Measurements from ENCODE around the gene RAB6A.

Gene RAB6A

DNA sequence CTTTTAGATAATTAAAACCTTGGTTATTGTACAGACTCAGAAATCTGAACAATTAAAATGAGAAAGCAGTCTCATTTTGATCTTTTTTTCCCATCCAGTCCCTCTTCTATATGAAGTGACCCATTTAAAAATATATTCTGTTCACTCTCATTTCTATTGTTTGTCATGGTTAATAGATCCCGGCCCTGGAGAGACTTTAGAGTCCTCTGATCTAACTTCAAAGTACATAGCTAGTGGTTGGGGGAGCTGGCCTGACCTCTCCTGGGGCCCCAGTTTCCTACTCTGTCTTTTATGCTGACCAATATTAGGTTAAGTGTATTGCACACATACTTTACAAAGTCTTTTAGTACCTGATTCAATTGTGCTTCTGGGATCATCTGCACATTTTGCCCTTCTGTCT is 40.3 kb upstream of the RAB6A start:
- Histone ChIP-seq H3K4me2 (no peak overlapping the region), H3K4me1 (ENCODE audit: low read depth, poor library complexity, severe bottlenecking) (no peaks in the 10 kb centered on the region), H2AFZ (ENCODE audit: low read depth) (no peak overlapping the region), H3K9ac (no peak overlapping the region), H3K4me3 (IDR thresholded peaks at IDR 0.05; ENCODE audit: insufficient read depth, low read depth, low read length) (no peak overlapping the region), H3K36me3 (ENCODE audit: insufficient read depth) (no peaks in the 10 kb centered on the region), H3K27me3 (ENCODE audit: insufficient read depth, low read depth) (no peaks in the 10 kb centered on the region), H4K20me1 (ENCODE audit: insufficient read depth) (no peaks in the 10 kb centered on the region), H3K79me2 (ENCODE audit: insufficient read depth, low read depth) (no peaks in the 10 kb centered on the region), H3K27ac (no peak overlapping the region)
- TF ChIP-seq, protein P1, sequence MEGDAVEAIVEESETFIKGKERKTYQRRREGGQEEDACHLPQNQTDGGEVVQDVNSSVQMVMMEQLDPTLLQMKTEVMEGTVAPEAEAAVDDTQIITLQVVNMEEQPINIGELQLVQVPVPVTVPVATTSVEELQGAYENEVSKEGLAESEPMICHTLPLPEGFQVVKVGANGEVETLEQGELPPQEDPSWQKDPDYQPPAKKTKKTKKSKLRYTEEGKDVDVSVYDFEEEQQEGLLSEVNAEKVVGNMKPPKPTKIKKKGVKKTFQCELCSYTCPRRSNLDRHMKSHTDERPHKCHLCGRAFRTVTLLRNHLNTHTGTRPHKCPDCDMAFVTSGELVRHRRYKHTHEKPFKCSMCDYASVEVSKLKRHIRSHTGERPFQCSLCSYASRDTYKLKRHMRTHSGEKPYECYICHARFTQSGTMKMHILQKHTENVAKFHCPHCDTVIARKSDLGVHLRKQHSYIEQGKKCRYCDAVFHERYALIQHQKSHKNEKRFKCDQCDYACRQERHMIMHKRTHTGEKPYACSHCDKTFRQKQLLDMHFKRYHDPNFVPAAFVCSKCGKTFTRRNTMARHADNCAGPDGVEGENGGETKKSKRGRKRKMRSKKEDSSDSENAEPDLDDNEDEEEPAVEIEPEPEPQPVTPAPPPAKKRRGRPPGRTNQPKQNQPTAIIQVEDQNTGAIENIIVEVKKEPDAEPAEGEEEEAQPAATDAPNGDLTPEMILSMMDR (conservative IDR thresholded peaks at IDR 0.05; ENCODE audit: low read depth, low read length) = no peak

DNA sequence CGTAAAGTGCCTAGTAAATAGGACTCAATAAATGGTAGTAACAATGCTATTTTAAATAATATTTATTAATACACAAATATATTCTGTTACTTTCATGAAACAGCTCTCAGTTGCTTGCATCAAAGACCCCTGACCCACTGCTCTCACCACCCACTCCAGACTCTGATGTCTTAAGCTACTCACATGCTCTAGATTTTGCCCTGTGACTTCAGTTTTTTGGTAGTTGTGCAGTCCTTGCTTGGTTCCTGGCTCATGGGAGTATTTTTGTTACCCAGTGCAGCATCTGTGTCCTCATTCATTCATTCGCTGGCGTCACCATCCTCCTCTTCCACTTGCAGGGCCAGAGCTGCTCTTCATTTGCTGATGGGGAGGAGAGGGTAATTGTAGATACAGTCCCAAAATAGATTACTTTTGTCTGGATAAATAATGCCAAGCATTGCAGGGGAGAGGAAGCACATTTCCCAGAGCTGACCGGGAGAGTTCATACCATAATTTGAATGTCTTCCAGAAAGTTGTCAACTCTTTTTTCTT is 39.5 kb upstream of the RAB6A start:
- TF ChIP-seq, protein P1 (conservative IDR thresholded peaks at IDR 0.05; ENCODE audit: low read depth, low read length) = no peak
- H3K4me1 ChIP-seq (ENCODE audit: low read depth, poor library complexity, severe bottlenecking) = no peaks in the 10 kb centered on the region
- no peak overlapping the region for H3K4me3 ChIP-seq (IDR thresholded peaks at IDR 0.05; ENCODE audit: insufficient read depth, low read depth, low read length)
- no peaks in the 10 kb centered on the region for H4K20me1 ChIP-seq (ENCODE audit: insufficient read depth)
- H3K4me2 ChIP-seq = no peak overlapping the region
- H3K36me3 ChIP-seq (ENCODE audit: insufficient read depth) = no peaks in the 10 kb centered on the region
- H3K79me2 ChIP-seq (ENCODE audit: insufficient read depth, low read depth) = no peaks in the 10 kb centered on the region
- no peak overlapping the region for H3K27ac ChIP-seq
- no peak overlapping the region for H3K9ac ChIP-seq
- no peaks in the 10 kb centered on the region for H3K27me3 ChIP-seq (ENCODE audit: insufficient read depth, low read depth)
- H2AFZ ChIP-seq (ENCODE audit: low read depth) = no peak overlapping the region

DNA sequence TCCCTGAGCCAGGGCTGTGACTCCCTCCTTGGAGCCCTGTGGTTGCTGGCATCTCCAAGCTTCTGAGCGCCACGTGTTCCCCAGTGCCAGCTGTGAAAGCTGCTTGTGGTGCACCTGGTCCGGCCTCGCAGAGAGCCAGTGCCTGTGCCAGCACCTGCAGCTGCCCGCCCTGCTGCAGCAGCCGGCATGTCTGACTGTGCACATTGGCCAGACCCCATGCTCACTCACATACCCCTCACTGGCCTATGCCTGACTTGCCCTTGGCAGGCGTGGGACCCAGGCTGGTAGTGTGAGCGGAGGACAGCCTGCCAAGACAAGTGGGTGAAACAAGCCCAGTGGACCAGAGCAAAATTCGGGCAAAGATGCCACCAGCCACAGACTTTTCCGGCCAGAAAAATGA is 36.6 kb upstream of the RAB6A start:
- Histone ChIP-seq H3K36me3 (ENCODE audit: insufficient read depth) (no peaks in the 10 kb centered on the region), H3K9ac (no peak overlapping the region), H3K27me3 (ENCODE audit: insufficient read depth, low read depth) (no peaks in the 10 kb centered on the region), H3K79me2 (ENCODE audit: insufficient read depth, low read depth) (no peaks in the 10 kb centered on the region), H4K20me1 (ENCODE audit: insufficient read depth) (no peaks in the 10 kb centered on the region), H3K4me3 (IDR thresholded peaks at IDR 0.05; ENCODE audit: insufficient read depth, low read depth, low read length) (no peak overlapping the region), H3K4me1 (ENCODE audit: low read depth, poor library complexity, severe bottlenecking) (peaks cover 4% of the 10 kb centered on the region), H3K4me2 (no peak overlapping the region), H3K27ac (no peak overlapping the region), H2AFZ (ENCODE audit: low read depth) (no peak overlapping the region)
- TF ChIP-seq, protein P1 (conservative IDR thresholded peaks at IDR 0.05; ENCODE audit: low read depth, low read length) = no peak

DNA sequence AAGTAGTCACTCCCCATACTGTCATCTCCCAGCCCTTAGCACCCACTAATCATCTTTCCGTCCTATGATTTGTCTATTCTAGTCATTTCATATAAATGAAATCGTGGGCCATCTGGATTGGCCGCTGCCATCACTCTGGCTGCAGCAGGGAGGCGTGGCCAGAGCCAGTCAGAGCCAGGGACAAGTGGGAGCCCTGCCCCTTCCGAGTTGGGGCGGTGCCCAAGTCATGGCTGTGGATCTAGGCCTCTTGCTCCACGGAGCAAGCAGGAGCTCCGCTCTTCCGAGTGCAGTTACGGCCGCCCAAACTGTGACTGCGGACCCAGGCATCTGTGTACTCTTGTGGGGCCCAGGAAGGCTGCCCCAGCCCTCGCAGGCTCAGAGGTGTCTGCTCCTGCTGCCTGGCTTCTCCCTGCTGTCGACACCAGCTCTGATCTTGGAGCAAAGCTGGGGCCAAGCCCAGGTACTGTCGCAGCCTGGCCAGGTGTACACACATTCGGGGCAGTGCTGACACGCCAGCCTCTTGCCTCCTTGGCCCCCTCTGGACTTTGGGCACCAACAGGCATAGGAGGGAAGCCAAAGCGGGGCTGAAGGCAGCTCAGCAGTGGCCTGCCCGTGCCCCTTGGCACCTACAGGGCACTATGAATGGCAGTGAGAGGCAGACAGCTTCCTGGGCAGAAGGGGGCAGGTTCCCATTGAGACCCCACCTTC is 35.2 kb upstream of the RAB6A start:
- no peak overlapping the region for H3K4me2 ChIP-seq
- no peak overlapping the region for H3K27ac ChIP-seq
- H3K36me3 ChIP-seq (ENCODE audit: insufficient read depth) = no peaks in the 10 kb centered on the region
- H3K4me1 ChIP-seq (ENCODE audit: low read depth, poor library complexity, severe bottlenecking) = peaks cover 8% of the 10 kb centered on the region
- no peak overlapping the region for H3K9ac ChIP-seq
- no peaks in the 10 kb centered on the region for H4K20me1 ChIP-seq (ENCODE audit: insufficient read depth)
- no peak overlapping the region for H3K4me3 ChIP-seq (IDR thresholded peaks at IDR 0.05; ENCODE audit: insufficient read depth, low read depth, low read length)
- H2AFZ ChIP-seq (ENCODE audit: low read depth) = no peak overlapping the region
- no peaks in the 10 kb centered on the region for H3K79me2 ChIP-seq (ENCODE audit: insufficient read depth, low read depth)
- H3K27me3 ChIP-seq (ENCODE audit: insufficient read depth, low read depth) = no peaks in the 10 kb centered on the region
- TF ChIP-seq, protein P1 (conservative IDR thresholded peaks at IDR 0.05; ENCODE audit: low read depth, low read length) = no peak
